ENCODE measurements around the gene TRIM51G. TPM values are rescaled to one million over a fixed set of nuclear protein-coding genes. Genes with fewer than 3 reads are reported as not detected.
"Not testable (repeated sequence)": the region's sequence is repeated elsewhere in the genome, so short reads cannot be mapped to it uniquely, and the experiment has no call there.

The TRIM51G gene, protein sequence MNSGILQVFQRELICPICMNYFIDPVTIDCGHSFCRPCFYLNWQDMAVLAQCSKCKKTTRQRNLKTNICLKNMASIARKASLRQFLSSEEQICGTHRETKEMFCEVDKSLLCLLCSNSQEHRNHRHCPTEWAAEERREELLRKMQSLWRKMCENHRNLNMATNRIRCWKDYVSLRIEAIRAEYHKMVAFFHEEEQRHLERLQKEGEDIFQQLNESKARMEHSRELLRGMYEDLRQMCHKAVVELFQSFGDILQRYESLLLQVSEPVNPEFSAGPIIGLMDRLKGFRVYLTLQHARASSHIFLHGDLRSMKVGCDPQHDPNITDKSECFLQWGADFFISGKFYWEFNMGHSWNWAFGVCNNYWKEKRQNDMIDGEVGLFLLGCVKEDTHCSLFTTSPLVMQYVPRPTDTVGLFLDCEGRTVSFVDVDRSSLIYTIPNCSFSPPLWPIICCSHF
- not detected in 2 replicates for total RNA-seq (2014; rRNA removed; shearing (Covaris generic))

DNA sequence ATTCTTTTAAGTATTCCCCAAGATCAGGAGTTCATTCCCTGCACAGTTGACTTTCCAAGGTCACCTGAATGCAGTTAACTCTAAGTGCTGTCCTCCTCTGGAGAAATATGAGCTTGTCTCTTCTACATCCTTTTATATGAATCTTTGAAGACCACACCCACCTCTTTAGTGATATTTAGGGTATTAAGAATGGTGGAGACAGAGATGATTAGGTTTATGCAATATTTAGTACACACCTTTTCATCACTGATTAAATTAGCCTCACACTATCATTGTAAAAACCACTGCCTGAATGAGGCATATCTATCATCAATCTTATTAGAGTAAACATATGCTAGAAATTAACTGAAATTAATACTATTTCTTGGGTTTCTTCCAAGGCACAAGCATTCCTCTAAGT is at the start of gene TRIM51G:
Gene TRIM51G (minus strand): TSS at position 101 of the 400 bp plus-strand sequence. CDS start 2,190 bp downstream, outside the sequence.
- not testable (repeated sequence) for DNase-seq (ENCODE audit: low read depth)

DNA sequence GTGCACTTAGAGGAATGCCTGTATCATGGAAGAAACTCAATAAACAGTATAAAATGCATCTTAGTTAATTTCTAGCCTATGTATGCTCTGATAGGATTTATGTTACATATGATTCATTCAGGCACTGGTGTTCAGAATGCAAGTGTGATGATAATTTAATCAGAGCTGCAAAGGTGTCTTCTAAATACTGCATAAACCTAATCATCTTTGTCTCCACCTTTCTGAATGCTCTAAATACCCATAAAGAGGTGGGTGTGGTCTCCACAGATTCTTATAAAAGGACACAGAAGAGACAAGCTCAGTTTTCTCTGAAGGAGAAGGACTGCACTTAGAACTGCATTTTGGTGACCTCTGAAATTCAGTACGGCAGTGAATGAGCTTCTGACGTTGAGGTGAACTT is 44.8 kb upstream of the TRIM51G start, which contains the start of gene TRIM49B:
Gene TRIM49B (plus strand): TSS at position 301 of the 400 bp plus-strand sequence. CDS start 2,777 bp downstream, outside the sequence.
- not testable (repeated sequence) for DNase-seq (ENCODE audit: low read depth)

DNA sequence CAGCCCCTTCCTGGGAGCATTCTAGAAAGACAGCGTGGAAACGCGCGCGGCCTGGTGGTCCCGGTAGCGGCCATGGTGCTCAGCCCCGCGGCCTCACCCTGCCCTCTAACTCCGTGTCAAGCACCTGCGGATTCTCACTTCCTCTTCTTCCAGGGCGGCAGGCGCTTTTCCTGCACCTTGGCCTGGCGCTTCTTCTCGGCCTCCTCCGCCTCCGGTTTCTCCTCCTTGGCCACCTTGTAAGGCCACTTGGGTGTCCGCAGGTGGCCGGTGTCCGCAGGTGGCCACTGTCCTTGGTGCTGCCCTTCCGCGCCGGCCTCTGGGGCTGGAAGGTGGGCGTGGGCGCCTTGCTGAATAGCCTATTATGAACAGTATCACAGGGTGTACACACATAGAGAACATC is 15.1 kb downstream of the TRIM51G start:
- DNase-seq (ENCODE audit: low read depth) = not testable (repeated sequence)

DNA sequence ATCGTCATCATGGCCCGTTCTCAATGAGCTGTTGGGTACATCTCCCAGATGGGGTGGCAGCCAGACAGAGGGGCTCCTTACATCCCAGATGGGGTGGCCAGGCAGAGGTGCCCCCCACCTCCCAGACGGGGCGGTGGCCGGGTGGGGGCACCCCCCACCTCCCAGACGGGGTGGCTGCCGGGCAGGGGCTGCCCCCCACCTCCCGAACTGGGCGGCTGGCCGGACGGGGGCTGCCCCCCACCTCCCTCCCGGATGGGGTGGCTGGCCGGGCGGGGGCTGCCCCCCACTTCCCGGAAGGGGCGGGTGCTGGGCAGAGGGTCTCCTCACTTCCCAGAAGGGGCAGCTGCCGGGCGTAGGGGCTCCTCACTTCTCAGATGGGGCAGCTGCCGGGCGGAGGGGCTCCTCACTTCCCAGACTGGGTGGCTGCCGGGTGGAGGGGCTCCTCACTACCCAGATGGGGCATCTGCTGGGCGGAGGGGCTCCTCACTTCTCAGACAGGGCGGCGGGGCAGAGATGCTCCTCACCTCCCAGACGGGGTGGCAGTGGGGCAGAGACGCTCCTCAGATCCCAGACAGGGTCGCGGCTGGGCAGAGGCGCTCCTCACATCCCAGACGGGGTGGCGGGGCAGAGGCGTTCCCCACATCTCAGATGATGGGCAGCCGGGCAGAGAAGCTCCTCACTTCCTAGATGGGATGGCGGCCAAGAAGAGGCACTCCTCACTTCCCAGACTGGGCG is 28.2 kb downstream of the TRIM51G start:
- not testable (repeated sequence) for DNase-seq (ENCODE audit: low read depth)

DNA sequence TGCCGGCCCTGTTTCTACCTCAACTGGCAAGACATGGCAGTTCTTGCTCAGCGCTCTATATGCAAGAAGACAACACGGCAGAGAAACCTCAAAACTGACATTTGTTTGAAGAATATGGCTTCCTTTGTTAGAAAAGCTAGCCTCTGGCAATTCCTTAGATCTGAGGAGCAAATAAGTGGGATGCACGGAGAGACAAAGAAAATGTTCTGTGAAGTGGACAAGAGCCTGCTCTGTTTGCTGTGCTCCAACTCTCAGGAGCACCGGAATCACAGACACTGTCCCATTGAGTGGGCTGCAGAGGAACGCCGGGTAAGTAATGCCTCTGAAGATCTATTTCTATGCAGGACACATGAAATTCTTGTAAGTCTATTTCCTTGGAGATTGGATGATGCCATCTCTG is 37.9 kb downstream of the TRIM51G start:
- DNase-seq (ENCODE audit: low read depth) = not testable (repeated sequence)

Other genes starting within 250 kb of the TRIM51G start
- not detected in 2 replicates for gene TRIM49B, start 44.9 kb upstream of the TRIM51G start, total RNA-seq (2014; rRNA removed; shearing (Covaris generic))
- not detected in 2 replicates for gene TRIM64C, start 75.2 kb upstream of the TRIM51G start, total RNA-seq (2014; rRNA removed; shearing (Covaris generic))
- gene FOLH1, start 224.7 kb upstream of the TRIM51G start, total RNA-seq (2014; rRNA removed; shearing (Covaris generic)) = 0.09 TPM in 1 of 2 replicates, not detected in the other